KOPT-K1 (cell line): ENCODE results near the gene ZDHHC11.
"Not testable (repeated sequence)": the region's sequence is repeated elsewhere in the genome, so short reads cannot be mapped to it uniquely, and the experiment has no call there.

Source experiments
- H3K27ac ChIP-seq: fragments of 200-600 bp; sonication (generic); 2 replicates; pipeline ENCODE4 v1.5.1; 2016; ENCODE audit warnings: antibody characterized with exemption, mild to moderate bottlenecking, low read depth, low read length; ENCODE audit not compliant: poor library complexity, severe bottlenecking
- H3K36me3 ChIP-seq: fragments of 200-600 bp; sonication (generic); 2 replicates; pipeline ENCODE4 v1.5.1; 2017; ENCODE audit warnings: antibody characterized with exemption, mild to moderate bottlenecking, low read length, moderate library complexity; ENCODE audit not compliant: insufficient read depth
- H3K9me3 ChIP-seq: fragments of 200-600 bp; sonication (generic); 2 replicates; pipeline ENCODE4 v1.5.1; 2017; ENCODE audit warnings: antibody characterized with exemption, low read length, mild to moderate bottlenecking; ENCODE audit not compliant: insufficient read depth, poor library complexity, severe bottlenecking

ZDHHC11 gene

DNA sequence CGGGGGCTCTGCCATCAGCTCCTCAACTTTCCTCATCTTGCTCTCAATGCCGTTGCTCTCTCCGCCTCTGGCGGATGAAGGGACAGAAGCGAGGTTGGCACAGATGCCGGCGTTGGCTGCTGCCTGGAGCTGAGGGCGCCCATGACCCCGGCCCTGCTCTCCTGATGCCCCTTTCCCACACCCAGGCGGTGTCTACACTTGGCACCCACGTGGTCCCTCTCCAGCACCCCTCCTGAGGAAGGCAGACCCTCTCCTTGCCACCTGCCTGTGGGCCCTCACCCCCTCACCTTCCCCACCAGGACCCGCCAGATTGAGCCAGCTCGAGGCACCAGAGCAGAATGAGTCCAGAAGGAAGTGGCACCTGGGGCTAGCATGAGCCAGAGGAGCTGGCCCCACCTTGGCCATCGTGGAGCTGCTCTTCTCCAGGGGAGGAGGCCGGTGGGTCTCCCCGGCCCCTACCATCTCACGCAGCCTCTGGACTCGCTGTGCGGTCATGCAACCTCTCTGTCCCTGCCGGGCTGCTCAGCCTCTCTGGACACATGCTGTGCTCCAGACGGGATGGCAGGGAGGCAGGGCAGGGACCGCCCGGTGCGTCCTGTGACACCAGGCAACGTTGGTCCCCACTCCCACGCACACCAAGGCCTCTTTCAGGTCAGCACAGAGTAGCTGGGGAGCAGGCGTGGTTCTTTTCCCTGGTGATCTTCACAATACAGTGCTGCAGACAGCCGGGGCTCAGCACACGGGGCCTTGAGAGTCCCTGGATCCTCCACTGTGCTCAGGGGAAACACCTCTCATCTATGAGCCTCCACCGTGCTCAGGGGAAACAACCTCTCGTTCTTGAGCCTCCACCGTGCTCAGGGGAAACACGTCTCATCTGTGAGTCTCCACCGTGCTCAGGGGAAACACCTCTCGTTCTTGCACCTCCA lies 4.8 kb downstream of the ZDHHC11 start:
- H3K27ac ChIP-seq, H3K36me3 ChIP-seq, H3K9me3 ChIP-seq: not testable (repeated sequence)

DNA sequence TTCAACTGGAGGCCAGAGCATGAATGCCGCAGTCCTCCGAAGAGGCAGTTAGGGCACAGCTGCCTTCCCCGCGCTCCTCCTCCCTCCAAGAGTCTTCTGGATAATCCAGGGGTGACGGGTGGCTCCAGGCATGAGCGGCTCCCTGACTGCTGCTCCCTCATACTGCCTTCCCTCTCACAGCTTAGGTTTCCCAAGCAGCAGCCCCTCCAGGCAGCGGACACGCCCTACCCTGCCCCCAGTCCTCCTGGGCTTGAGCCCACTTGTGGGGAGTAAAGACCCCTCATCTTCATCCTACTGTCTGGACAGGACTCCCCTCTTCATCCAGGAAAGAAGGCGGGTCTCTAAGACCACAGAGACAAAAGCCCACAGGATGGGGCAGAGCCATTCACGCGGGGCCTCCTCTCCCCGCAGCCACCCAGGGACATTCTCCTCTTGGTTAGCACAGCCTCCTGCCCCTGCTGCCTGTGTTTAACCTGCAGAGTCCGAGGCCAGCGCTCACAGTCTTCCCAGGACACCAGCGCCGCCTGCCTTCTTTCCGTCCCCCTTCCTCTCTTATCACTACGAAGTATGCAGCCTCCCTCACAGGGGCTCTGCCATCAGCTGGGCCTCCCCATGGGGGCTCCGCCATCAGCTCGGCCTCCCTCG lies 5.6 kb downstream of the ZDHHC11 start:
- not testable (repeated sequence) for H3K27ac ChIP-seq, H3K36me3 ChIP-seq, H3K9me3 ChIP-seq

DNA sequence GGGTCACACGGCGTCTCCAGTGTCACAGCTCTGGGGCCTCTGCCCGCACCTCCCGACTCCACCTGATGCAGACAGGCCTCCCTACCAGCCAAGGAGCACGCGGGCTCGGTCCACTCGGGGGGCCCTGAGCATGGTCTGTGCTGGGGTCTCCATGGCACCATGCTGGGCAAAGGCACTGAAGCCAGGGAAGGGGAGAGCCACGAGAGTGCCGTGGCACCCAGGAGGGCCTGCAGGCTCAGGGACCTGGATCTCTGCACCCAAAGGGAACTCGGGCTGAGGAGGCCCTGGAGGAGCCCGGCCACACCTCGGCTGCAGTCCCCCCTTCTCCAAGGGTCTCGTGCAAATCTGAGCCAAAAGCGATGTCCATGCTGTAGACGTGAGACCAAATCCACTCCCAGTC lies 6.4 kb downstream of the ZDHHC11 start:
- H3K36me3 ChIP-seq, H3K27ac ChIP-seq, H3K9me3 ChIP-seq: not testable (repeated sequence)

DNA sequence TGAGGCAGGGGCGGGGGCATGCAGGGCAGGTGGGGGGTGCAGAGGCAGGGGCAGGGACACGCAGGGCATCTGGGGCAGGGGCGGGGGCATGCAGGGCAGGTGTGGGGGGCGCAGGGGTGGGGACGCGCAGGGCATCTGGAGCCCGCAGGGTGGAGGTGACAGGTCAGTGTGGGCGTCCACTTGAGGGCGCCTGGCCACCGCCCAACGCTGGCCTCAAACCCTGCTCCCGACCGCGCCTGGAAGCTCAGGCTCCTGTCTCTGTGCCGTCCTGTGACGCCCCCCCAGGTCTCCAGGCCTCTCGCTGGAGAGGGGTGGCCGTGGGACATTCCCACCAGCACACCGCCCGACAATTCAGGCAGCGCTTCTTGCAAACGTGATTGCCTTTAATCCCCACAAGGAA lies 6.9 kb downstream of the ZDHHC11 start:
- H3K9me3 ChIP-seq, H3K36me3 ChIP-seq, H3K27ac ChIP-seq: not testable (repeated sequence)

DNA sequence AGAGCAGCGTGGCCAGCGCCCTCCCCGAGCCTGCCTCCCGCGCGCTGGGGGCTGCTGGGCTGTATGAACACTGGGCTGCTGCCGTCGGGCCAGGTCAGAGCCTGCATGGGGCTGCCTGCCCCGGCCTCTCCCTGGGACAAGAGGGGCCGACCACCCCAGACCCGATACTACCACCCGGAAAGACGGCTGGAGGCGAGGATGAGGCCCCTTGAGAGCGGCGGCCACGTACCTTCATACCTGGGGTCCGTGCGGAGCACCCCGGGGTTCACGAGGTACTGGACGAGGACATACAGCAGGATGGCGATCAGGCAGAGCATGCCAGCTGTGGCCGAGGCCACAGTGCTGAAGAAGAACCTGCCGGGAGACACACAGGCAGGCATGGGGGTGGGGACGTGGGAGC lies 7.4 kb downstream of the ZDHHC11 start:
- not testable (repeated sequence) for H3K36me3 ChIP-seq, H3K9me3 ChIP-seq, H3K27ac ChIP-seq

DNA sequence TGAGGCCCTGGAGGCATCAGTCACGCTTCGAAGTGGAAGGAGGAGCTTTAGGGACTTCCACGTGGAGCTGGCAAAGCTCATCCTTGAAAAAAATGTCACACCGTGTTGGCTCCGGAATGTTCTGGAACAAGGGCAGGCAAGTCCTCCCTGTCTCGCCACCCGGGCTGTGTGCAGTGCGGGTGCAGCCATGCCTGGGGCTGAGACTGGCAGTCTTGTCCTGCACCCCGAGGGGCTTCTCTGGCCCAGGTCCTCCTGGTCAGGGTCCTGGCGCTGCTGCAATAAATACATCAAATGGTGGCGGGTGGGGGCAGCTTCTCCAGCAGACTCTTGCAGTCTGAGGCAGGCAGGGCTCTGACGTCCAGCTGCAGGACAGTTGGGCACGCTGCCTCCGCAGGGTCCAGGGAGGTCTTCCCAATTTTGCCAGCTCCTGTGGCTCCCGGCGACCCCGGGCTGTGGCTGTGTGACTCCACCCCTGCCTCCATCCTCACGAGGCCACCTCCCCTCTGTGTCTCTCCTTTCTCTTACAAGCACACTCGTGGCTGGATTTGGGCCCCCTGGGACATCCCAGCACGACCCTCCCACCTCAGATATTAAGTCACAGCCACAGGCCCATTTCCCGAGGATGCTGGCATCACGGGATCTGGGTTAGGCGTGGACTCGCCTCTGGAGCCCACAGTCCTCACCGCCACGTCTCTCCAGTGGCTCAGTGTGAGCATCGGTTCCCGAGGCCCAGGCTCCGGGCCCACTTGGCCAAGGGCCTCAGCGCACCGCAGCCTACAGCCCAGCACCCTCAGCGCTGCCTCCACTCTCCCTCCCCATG lies 8.2 kb downstream of the ZDHHC11 start:
- H3K36me3 ChIP-seq = not testable (repeated sequence)

DNA sequence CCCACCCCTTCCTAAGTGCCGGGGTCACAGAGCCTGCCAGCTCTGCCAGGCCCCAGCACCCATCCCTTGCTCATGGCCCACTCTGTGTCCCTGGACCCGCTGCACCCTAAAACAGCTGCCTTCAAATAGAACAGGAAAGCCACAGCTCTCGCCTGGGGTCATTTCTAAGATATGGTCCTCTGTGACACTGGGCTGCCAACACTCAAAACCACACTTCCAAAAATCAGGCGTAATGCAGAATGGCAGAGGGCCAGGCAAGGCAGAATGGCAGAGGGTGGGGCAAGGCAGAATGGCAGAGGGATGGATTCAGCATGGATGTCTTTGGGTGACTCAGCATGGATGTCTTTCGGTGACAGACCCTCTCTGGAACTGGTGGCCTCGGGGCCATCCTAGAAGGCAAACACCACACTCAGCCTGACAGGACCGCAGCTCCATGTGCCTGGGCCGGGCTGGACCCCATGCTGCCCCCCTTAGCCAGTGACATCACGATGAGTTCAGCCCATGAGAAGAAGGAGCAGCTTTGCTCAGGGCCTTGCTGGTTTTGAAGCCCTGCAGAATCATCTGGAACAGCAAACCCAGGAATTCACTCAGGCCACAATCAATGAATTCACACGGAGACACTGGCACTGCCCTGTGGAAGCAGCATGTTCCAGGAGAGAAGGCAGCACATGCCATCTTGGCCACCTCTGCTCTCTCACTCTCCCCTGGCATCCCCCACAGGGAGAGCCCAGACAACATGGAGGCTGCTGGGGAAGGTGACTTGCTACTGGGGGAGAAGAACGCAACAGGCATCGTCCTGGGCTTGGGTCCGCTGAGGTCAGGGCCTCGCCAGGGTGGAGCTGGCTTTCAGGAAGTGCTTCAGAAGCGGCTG lies 9.0 kb downstream of the ZDHHC11 start:
- H3K27ac ChIP-seq, H3K9me3 ChIP-seq, H3K36me3 ChIP-seq: not testable (repeated sequence)

More for the DNA sequence above, 8.2 kb downstream of the ZDHHC11 start:
- H3K9me3 ChIP-seq, H3K27ac ChIP-seq: not testable (repeated sequence)

DNA sequence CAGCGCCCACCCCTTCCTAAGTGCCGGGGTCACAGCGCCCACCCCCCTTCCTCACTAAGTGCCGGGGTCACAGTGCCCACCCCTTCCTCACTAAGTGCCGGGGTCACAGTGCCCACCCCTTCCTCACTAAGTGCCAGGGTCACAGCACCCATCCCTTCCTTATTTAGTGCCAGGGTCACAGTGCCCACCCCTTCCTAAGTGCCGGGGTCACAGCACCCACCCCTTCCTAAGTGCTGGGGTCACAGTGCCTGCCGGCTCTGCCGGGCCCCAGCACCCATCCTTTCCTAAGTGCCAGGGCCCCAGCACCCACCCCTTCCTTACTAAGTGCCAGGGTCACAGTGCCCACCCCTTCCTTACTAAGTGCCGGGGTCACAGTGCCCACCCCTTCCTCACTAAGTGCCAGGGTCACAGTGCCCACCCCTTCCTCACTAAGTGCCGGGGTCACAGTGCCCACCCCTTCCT lies 9.8 kb downstream of the ZDHHC11 start:
- H3K36me3 ChIP-seq, H3K27ac ChIP-seq, H3K9me3 ChIP-seq: not testable (repeated sequence)

DNA sequence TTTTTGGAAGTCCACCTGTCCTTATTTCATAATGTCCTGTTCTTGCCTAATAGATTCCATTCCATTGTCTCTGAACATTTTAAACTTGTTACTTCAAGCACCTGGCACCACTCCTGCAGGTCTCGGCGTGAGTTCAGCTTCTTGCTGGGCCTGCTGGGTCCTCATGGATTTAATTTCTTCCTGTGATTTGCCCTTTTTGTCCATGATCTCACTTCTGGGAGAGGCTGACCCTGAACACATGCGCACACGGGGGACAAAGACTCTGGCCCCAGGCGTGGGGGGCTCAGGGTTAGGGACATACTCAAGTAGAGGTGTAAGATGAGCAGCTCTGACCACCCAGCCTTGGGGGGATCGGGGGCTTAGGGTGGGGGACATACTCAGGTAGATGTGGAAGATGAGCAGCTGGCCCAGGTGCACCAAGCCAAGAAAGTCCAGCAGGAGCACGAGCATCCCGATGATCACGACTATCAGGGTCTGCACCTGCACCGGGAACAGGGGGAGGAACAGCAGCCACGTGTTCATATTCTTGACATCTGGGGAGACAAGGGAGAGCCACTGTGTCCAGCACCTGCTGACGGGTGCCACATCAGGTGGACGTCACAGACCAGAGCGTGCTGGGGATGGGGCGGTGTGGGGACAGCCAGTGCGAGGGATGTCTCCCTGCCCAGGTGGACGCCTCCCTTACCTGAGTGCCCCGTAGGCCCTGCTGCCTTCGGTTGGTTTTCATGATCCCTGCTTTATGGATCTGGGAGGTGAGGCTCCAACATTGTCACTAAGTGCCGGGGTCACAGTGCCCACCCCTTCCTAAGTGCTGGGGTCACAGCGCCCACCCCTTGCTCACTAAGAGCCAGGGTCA lies 10.4 kb downstream of the ZDHHC11 start:
- H3K27ac ChIP-seq, H3K9me3 ChIP-seq, H3K36me3 ChIP-seq: not testable (repeated sequence)

DNA sequence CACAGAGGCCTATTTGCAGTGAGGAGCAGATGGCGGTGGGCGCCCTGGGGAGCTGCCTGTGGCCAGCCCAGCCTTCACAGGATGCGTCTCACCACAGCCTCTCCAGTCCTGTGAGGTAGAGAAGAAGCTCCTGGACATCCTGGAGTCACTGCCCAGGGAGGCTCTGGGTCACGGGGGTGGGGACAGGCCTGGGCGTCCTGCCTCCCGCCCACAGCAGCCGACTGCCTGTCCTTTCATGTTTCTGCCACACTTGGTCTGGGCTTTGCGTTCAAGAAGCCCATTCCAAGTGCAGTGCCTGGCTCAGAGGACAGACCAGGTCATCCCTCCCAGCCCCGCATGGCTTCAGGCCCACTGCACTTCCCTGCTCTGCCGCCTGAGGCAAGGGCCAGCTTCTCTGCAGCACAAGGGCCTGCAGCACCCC lies 12.3 kb downstream of the ZDHHC11 start:
- H3K36me3 ChIP-seq, H3K27ac ChIP-seq: not testable (repeated sequence)

DNA sequence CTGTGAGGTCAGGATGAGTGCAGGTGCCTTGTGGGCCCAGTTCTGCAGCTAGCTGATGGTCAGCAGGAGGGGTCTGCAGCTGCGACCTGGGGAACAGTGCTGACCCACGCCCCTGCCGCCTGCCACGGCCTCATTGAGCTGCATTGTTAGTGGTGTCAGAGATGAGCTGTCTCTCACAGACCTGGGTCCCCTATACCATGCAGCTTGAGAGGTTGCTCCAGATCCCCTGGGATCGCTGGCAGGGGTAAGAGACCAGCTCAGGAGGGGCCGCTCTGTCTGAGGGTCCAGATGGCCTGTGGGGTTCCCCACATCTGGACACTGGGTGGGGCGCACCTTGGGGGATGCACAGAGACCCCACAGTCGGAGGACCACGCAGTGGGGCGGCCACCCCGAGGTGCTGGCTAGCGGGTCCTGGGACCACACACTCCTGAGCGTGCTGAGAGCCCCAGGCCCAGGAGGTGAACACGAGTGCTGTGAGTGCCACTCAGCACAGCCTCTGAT lies 13.1 kb downstream of the ZDHHC11 start:
- not testable (repeated sequence) for H3K36me3 ChIP-seq, H3K9me3 ChIP-seq, H3K27ac ChIP-seq

More for the DNA sequence above, 12.3 kb downstream of the ZDHHC11 start:
- H3K9me3 ChIP-seq = not testable (repeated sequence)

DNA sequence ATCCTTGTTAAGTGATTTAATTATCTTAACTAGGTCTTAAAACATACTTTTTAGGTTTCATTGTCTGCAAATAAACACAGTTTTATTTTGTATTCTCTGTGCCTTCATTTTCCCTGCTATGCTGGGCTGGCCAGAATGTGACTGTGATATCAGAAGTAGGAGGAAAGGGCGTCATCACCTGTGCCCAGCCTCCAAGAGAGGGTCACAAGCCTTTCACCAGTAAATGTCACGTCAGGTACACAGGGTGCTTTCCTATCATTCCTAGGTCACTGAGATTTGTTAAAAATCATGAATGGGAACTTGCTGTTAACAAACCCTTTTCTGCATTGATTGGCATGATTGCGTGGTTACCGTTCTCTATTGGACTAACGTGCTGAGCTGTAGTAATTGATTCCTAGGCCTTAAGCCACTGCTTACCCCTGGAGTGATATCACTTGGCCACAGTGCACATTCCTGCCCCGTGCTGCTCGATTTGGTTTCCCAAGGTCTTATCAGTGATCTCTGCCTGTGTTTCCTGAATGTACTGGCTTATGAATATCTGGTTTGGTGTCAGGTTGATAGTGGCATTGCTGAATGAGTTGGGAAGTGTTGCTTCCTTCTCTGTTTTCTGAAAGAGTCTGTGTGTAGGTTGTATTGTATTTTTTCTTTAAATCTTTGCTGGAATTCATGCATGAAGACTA lies 14.7 kb downstream of the ZDHHC11 start:
- not testable (repeated sequence) for H3K36me3 ChIP-seq

DNA sequence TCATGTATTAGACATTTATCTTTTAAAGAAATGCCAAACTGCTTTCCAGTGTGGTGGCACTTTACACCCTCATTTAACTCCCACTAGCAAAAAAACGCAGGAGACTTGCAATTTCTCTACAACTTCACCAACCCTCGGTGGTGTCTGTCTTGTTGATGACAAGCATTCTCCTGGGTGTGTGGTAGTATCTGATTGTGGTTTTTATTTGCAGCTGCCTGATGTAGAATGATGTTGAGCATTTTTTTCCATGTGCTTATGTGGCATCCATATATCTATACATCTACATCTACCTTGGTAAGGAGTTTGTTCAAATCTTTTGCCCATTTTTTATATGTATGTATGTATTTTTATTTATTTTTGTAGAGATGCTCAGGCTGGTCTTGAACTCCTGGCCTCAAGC lies 16.8 kb downstream of the ZDHHC11 start:
- not testable (repeated sequence) for H3K9me3 ChIP-seq, H3K27ac ChIP-seq, H3K36me3 ChIP-seq

More for the DNA sequence above, 14.7 kb downstream of the ZDHHC11 start:
- H3K27ac ChIP-seq, H3K9me3 ChIP-seq: not testable (repeated sequence)
